GM10847 (cell line): ENCODE measurements around the gene E4F1.

Experiments
- POLR2A ChIP-seq: IDR thresholded peaks from 2 replicates; pipeline ENCODE4 v1.6.1; 2011; ENCODE audit not compliant: insufficient read length; ENCODE audit errors: extremely low read depth

The E4F1 gene

GRCh38 chr16:2242598-2242997, 19.2 kb downstream of the E4F1 start:
- TF ChIP-seq POLR2A: no peak

GRCh38 chr16:2243031-2243528, 19.7 kb downstream of the E4F1 start:
- no peak for TF ChIP-seq POLR2A

GRCh38 chr16:2243781-2244180, 20.4 kb downstream of the E4F1 start:
- no peak for TF ChIP-seq POLR2A

- no peak for TF ChIP-seq POLR2A
Observed at GRCh38 chr16:2244301-2244700, 20.9 kb downstream of the E4F1 start.

GRCh38 chr16:2244926-2245795, 21.8 kb downstream of the E4F1 start:
- TF ChIP-seq POLR2A: no peak

GRCh38 chr16:2246301-2246885, 23.0 kb downstream of the E4F1 start:
- TF ChIP-seq POLR2A: no peak

- no peak for TF ChIP-seq POLR2A
Observed at GRCh38 chr16:2250652-2251295, 27.4 kb downstream of the E4F1 start.

GRCh38 chr16:2251296-2252111, 28.1 kb downstream of the E4F1 start, which contains the start of gene ECI1:
ECI1 (minus strand) TSS chr16:2251587; CDS start chr16:2251566, 21 bp downstream.
- TF ChIP-seq POLR2A: peak; percentile 79

- no peak for TF ChIP-seq POLR2A
Observed at GRCh38 chr16:2252806-2253148, 29.4 kb downstream of the E4F1 start.

- no peak for TF ChIP-seq POLR2A
Observed at GRCh38 chr16:2253293-2253692, 29.9 kb downstream of the E4F1 start.

- no peak for TF ChIP-seq POLR2A
Observed at GRCh38 chr16:2256531-2257140, 33.2 kb downstream of the E4F1 start.

GRCh38 chr16:2257726-2258125, 34.3 kb downstream of the E4F1 start:
- TF ChIP-seq POLR2A: no peak

- TF ChIP-seq POLR2A: no peak
Observed at GRCh38 chr16:2260250-2260649, 36.9 kb downstream of the E4F1 start.

GRCh38 chr16:2267913-2268666, 44.7 kb downstream of the E4F1 start, which contains the start of gene RNPS1:
RNPS1 (minus strand) TSS chr16:2268126; CDS start chr16:2264643, 3,483 bp downstream.
- TF ChIP-seq POLR2A: peak; percentile 95
